Breast epithelium (tissue), 4 donors: ENCODE measurements around the gene GPR68. TPM values are rescaled to one million over a fixed set of nuclear protein-coding genes. Genes with fewer than 3 reads are reported as not detected.

Experiments used
- DNase-seq, 2 donors: peaks; one replicate each; pipeline ENCODE4 v3.0.0-alpha.2; 2019; ENCODE audit warnings: low spot score in 2 of 2
- H3K27ac ChIP-seq, 2 donors: fragments of 200-600 bp; sonication (generic) in 1 of 2; one replicate each; pipeline ENCODE4 v1.5.1; 2016 to 2019; ENCODE audit warnings: mild to moderate bottlenecking in 1 of 2
- H3K27me3 ChIP-seq, 2 donors: fragments of 200-600 bp; sonication (generic) in 1 of 2; one replicate each; pipeline versions ENCODE4 v1.5.1 to v1.6.0; 2017 to 2019; ENCODE audit warnings: control low read depth in 1 of 2, mild to moderate bottlenecking in 1 of 2
- H3K36me3 ChIP-seq: fragments of 200-600 bp; one replicate; pipeline ENCODE4 v1.5.1; 2019
- H3K4me1 ChIP-seq, 2 donors: fragments of 200-600 bp; sonication (generic); one replicate each; pipeline ENCODE4 v1.5.1; 2016 to 2019; ENCODE audit warnings: control low read depth in 1 of 2
- H3K4me3 ChIP-seq, 3 donors: fragments of 200-600 bp; sonication (generic); 1 replicate in 2 of 3; 2 replicates in 1 of 3; pipeline ENCODE4 v1.5.1; 2016 to 2019; ENCODE audit warnings: mild to moderate bottlenecking in 3 of 3, moderate library complexity in 2 of 3
- H3K9me3 ChIP-seq, 2 donors: fragments of 200-600 bp; sonication (generic) in 1 of 2; one replicate each; pipeline ENCODE4 v1.5.1; 2016 to 2019; ENCODE audit warnings: control low read depth in 1 of 2
- POLR2A ChIP-seq: fragments of 450-650 bp; IDR thresholded peaks from one replicate; pipeline ENCODE4 v1.6.1; 2016; ENCODE audit warnings: antibody characterized with exemption, mild to moderate bottlenecking, moderate library complexity
- POLR2AphosphoS5 ChIP-seq, 3 donors: sonication (generic); formaldehyde crosslinking; IDR thresholded peaks; one replicate each; pipeline ENCODE4 v1.6.1; 2017; ENCODE audit warnings: antibody characterized with exemption in 3 of 3
- intact Hi-C: fragments of 100-400 bp; cut with DNase I; formaldehyde crosslinking; loops from one replicate; pipeline ENCODE4 v1.15.1; 2023; ENCODE audit warnings: low total_unique reads
- total RNA-seq, 3 donors: library from RNA; depleted of rRNA; stranded (reverse); fragments of >200 nt; gene quantifications; one replicate each; pipeline ENCODE4 v1.1.0, GENCODE V29; 2016
- TF ChIP-seq, protein P1 (sequence below), 3 donors: fragments of 450-650 bp; IDR thresholded peaks; one replicate each; pipeline ENCODE4 v1.5.1; 2016 to 2017; ENCODE audit warnings: antibody characterized with exemption in 3 of 3, mild to moderate bottlenecking in 3 of 3, moderate library complexity in 3 of 3

Gene GPR68
- total RNA-seq, 3 donors from 2014 or later = 0.32 to 0.66 (median 0.59) TPM

GRCh38 chr14:91223028-91223783, 21.3 kb downstream of the GPR68 start:
- intact Hi-C loops = no loop called here
- Histone ChIP-seq H3K27ac (no peak overlapping the region), H3K36me3 (no peaks in the 10 kb centered on the region), H3K4me3 (no peak overlapping the region), H3K4me1 (no peaks in the 10 kb centered on the region), H3K27me3 (no peaks in the 10 kb centered on the region), H3K9me3 (no peaks in the 10 kb centered on the region)
- no peak for DNase-seq
- TF ChIP-seq, protein P1, sequence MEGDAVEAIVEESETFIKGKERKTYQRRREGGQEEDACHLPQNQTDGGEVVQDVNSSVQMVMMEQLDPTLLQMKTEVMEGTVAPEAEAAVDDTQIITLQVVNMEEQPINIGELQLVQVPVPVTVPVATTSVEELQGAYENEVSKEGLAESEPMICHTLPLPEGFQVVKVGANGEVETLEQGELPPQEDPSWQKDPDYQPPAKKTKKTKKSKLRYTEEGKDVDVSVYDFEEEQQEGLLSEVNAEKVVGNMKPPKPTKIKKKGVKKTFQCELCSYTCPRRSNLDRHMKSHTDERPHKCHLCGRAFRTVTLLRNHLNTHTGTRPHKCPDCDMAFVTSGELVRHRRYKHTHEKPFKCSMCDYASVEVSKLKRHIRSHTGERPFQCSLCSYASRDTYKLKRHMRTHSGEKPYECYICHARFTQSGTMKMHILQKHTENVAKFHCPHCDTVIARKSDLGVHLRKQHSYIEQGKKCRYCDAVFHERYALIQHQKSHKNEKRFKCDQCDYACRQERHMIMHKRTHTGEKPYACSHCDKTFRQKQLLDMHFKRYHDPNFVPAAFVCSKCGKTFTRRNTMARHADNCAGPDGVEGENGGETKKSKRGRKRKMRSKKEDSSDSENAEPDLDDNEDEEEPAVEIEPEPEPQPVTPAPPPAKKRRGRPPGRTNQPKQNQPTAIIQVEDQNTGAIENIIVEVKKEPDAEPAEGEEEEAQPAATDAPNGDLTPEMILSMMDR (IDR thresholded peaks at IDR 0.05) = no peak
- TF ChIP-seq POLR2A = no peak
- TF ChIP-seq POLR2AphosphoS5 (IDR thresholded peaks at IDR 0.05) = no peak

DNA sequence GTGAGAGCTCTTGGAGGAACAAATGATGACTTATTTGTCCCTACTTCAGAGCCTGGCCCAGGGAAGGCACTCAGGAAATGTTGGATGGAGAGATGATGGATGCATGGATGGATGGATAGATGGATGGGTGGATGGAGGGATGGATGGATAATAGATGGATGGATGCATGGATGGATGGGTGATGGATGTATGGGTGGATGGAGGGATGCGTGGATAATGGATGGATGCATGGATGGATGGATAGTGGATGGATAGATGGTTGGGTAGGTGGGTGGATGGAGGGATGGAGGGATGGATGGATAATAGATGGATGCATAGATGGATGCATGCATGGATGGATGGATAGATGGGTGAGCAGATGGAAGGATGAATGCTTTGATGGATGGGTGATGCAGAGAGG, 23.2 kb downstream of the GPR68 start:
- no peaks in the 10 kb centered on the region for H3K27me3 ChIP-seq
- TF ChIP-seq POLR2AphosphoS5 (IDR thresholded peaks at IDR 0.05) (no peak), POLR2A (no peak)
- TF ChIP-seq, protein P1 (IDR thresholded peaks at IDR 0.05) = no peak
- no peaks in the 10 kb centered on the region for H3K36me3 ChIP-seq
- intact Hi-C loops = no loop called here
- no peaks in the 10 kb centered on the region for H3K4me1 ChIP-seq
- no peak overlapping the region for H3K4me3 ChIP-seq
- peak overlapping the region in 1 of 2 donors; percentile 41 for H3K27ac ChIP-seq
- DNase-seq = no peak
- no peaks in the 10 kb centered on the region for H3K9me3 ChIP-seq

DNA sequence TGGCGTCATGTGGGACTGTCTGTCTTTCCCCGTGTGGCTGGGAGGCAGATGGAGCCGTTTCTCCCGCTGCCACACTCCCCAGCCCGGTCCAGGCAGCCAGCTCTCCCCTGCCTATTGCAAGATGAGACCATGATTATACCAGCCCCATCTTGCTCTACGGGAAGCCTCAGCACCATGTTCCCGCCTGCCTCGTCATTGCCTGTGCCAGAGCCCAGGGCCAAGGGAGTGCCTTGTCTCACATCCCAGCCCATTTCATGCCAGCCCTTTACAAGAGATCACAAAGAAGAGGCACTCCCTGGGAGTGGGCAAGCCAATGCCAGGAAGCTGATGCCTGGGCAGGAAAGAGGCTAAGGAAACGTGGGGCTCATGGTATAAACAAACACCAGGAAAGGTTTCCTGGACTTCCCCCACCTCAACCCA, 23.9 kb downstream of the GPR68 start:
- H3K4me1 ChIP-seq = no peaks in the 10 kb centered on the region
- H3K36me3 ChIP-seq = no peaks in the 10 kb centered on the region
- intact Hi-C loops = no loop called here
- DNase-seq = no peak
- H3K27me3 ChIP-seq = no peaks in the 10 kb centered on the region
- TF ChIP-seq POLR2A = no peak
- TF ChIP-seq, protein P1 (IDR thresholded peaks at IDR 0.05) = no peak
- peak in 1 of 3 donors; percentile 22 for TF ChIP-seq POLR2AphosphoS5 (IDR thresholded peaks at IDR 0.05)
- no peaks in the 10 kb centered on the region for H3K9me3 ChIP-seq
- peak overlapping the region in 1 of 2 donors; percentile 41 for H3K27ac ChIP-seq
- no peak overlapping the region for H3K4me3 ChIP-seq

DNA sequence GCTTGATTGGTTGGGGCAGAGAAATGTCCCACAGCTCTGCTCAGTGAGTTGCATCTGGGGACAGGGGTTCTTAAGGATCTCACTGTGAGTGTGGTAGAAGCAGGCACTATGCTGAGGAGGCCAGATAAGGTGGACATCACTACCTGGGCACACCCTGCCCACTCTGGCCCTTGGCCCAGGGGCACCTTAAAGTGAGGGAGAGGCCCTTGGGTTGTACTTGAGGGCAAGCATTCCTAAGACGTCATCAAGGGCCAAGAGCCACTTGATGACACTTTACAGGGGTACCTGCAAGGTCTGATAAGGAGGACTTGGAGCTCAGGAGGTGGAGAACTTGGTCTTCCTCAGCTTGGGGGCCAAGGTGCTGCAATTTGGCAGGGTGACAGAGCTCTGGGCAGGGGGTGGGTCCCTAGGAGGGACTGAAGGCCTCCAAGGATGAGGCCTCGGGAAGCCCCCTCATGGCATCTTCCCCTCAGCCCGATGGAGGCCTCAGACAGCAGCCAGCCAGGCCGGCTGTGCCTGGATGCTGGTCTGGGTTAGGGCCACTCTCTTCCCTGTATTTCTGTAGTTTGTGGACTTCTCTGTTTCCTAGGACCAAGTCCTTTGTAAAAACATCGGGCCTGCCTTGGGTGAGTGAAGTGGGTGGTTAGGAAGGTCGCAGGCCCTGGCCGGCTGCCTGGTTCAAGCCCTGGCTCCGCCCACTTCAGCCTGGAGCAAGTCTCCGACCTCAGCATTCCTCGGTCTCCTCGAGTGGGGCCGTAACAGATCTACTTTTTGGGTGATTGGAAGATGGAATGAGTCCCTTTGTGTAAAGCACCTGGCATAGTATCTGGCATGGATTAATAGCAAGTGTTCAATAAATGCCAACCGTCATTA, 24.8 kb downstream of the GPR68 start:
- Histone ChIP-seq H3K27me3 (no peaks in the 10 kb centered on the region), H3K4me1 (no peaks in the 10 kb centered on the region), H3K4me3 (no peak overlapping the region), H3K36me3 (no peaks in the 10 kb centered on the region), H3K9me3 (no peaks in the 10 kb centered on the region), H3K27ac (peak overlapping the region; percentile 33 to 41)
- no peak for TF ChIP-seq POLR2AphosphoS5 (IDR thresholded peaks at IDR 0.05)
- TF ChIP-seq POLR2A = no peak
- TF ChIP-seq, protein P1 (IDR thresholded peaks at IDR 0.05) = no peak
- DNase-seq = no peak
- intact Hi-C loops = no loop called here

DNA sequence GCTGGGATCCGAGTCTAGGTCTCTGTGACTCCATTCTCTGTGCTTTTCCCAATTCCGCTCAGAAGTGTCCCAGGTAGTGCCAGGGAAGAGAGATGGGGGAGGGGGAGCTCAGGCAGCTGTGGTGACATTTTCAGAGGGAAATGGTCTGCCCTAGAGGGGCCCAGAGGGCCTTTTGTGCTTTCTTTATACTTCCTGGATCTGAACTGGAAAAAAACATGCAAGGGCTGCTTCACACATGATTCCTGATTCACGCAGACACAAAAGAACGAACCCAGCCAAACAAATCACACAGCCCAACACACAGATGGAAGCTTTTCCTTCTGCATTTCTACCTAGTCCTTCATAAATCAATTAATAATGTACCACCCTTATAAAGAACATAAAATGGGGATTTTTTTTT, 26.5 kb downstream of the GPR68 start:
- no peak for DNase-seq
- H3K36me3 ChIP-seq = no peaks in the 10 kb centered on the region
- no peaks in the 10 kb centered on the region for H3K4me1 ChIP-seq
- H3K4me3 ChIP-seq = no peak overlapping the region
- peak overlapping the region in 1 of 2 donors; percentile 48 for H3K27ac ChIP-seq
- intact Hi-C loops = no loop called here
- no peaks in the 10 kb centered on the region for H3K27me3 ChIP-seq
- TF ChIP-seq POLR2A (no peak), POLR2AphosphoS5 (IDR thresholded peaks at IDR 0.05) (no peak)
- TF ChIP-seq, protein P1 (IDR thresholded peaks at IDR 0.05) = no peak
- no peaks in the 10 kb centered on the region for H3K9me3 ChIP-seq
